Activated CD4-positive, alpha-beta T cell treated with anti-CD3 and anti-CD28 coated beads, Interleukin-2, Interleukin-6, amounts not matched to agents 100 ng/mL and 50 ng/mL, durations not matched to agents 16 hours and 8 hours (primary cell): ENCODE data around the gene FOXN3.
"Not testable (repeated sequence)": the region's sequence is repeated elsewhere in the genome, so short reads cannot be mapped to it uniquely, and the experiment has no call there.

Experiments
- DNase-seq: peaks from one replicate; pipeline ENCODE4 v3.0.0-alpha.2; 2020

Gene FOXN3

DNA sequence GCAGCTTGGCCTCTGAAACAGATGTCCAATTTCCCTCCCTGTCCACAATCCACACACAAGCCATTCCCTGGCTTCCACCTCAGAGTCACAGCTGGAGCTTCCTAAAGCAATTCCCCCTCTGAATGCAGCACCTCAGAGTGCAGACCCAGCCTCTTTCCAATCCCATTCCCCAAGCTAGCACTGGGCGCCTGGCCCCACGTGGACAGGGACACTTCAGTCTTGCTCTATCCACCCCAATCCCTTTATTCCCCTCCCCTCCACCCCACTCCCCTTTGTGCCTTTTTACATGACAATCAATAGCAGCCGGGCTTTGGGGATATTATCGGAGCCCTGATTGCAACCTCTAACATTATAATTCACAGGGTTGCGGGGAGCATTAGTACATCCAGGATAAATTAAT lies 300.0 kb downstream of the FOXN3 start:
- DNase-seq = no peak

DNA sequence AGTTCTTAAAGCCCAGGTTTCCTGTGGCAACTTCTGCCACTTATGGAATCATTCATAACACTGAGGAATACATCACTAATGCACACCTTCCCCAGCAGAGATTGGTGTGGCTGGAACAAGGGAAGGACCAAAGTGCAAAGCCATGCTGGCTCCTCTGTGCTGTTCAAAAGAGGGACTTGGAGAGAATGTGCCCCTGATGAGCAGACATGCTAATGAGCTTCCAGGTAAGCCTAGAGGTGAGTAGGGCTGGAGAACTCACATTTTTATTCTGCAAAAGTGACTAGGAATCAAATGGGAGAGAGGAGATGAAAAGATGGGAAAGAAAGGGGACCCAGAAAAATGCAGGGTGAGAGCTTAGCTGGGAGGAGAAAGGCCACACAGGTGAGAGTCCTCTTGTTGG lies 302.9 kb downstream of the FOXN3 start:
- no peak for DNase-seq

DNA sequence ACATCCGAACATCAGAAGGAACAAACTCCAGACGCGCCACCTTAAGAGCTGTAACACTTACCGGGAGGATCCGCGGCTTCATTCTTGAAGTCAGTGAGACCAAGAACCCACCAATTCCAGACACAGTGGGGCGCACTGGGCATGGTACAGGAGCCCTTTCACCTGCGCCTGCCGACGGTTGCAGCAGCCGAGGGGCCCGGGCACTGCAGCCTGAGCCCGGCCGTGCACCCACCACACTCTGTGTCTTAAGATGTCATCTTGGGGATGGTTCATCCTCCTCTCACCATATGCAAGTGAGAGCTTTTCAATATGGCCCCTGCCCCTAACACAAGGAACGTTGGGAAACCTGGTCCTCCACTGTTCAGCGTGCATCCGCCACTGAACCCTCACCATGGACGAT lies 304.3 kb downstream of the FOXN3 start:
- DNase-seq = no peak

DNA sequence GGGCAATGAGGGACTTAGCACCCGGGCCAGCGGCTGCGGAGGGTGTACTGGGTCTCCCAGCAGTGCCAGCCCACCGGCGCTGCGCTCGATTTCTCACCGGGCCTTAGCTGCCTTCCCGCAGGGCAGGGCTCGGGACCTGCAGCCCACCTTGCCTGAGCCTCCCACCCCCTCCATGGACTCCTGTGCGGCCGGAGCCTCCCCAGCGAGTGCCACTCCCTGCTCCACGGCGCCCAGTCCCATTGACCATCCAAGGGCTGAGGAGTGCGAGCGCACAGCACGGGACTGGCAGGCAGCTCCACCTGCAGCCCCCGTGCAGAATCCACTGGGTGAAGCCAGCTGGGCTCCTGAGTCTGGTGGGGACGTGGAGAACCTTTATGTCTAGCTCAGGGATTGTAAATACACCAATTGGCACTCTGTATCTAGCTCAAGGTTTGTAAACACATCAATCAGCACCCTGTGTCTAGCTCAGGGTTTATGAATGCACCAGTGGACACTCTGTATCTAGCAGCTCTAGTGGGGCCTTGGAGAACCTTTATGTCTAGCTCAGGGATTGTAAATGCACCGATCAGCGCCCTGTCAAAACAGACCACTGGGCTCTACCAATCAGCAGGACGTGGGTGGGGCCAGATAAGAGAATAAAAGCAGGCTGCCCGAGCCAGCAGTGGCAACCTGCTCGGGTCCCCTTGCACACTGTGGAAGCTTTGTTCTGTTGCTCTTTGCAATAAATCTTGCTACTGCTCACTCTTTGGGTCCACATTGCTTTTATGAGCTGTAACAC lies 305.1 kb downstream of the FOXN3 start:
- not testable (repeated sequence) for DNase-seq

DNA sequence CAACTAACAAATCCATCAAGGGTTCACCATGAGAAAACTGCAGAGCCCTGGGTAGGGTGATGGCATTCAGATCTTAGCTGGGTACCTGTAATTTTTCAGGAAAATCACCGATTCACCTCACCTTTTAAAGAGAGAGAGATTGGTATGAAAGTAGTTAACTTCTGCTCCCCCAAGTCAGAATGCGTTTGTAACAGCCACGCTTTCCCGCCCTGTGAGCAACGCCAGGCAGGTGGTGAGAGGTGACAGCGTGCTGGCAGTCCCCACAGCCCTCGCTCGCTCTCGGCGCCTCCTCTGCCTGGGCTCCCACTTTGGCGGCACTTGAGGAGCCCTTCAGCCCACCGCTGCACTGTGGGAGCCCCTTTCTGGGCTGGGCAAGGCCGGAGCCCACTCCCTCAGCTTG lies 305.8 kb downstream of the FOXN3 start:
- DNase-seq = not testable (repeated sequence)

DNA sequence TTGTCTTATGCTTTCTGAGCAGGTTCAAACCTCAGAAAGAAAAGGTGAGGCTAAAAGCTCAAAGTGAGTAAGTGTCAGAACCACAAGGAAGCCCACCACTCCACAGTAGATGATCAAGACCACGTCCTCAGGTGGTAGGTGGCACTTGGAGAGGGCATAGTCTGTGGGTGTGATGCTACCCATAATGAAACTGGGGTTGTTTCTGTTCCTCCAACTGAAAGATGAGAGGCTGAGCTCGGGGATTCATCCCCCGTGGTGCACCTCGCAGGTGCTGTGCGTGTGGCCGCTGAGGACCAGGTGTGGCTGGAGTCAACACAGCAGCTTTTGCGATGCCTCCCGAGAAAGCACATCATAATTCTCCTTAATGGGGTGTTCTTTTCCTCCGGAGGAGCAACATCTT lies 306.9 kb downstream of the FOXN3 start:
- DNase-seq = no peak

DNA sequence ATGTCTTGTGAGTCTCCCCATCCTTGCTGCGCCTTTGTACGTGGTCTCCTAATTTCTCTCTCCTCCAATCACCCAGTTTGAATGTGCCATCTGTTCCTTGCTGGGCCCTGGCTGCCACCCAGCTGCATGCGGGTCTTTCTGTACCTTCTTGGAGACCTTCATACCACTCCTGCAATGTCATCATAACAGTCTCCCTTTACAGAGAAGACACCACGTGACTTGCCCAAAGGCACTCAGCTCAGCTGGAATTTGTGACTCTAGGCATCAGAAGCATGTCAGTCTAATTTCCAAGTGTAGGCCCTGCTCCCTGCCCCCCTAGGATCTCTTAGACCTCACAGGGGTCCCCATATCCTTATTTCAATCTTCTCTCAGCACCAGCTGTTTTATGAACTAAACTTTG lies 308.4 kb downstream of the FOXN3 start:
- DNase-seq = no peak

DNA sequence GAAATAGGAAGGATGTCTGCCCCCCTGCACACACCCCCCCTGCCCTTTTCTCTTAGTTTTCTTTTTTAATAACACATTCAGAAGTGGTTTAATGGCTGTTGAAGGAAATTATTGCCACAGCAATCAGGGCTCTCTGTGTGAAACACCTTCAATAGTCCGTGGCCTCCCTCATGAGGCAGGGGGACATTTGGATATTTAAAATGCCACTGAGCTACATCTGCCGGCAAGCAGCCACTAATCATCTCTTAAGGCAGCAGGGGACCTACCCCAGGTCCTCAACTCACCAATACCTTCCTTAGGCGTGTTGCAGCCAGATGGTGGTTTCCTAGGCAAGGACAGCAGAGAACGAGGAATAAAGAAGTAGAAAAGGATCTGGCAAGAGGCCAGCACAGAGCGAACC lies 309.4 kb downstream of the FOXN3 start:
- DNase-seq = no peak
